ENCODE data around the gene CERS6. TPM values are rescaled to one million over a fixed set of nuclear protein-coding genes. Genes with fewer than 3 reads are reported as not detected.

Gene CERS6
- total and polyA plus RNA-seq, 2 experiments from 2014 or later: 7.4 to 35.0 TPM

- TF ChIP-seq CREB1 (CRISPR knock-in tag; IDR thresholded peaks at IDR 0.05; ENCODE audit: low read depth): no peak
- TF ChIP-seq ZNF114 (CRISPR knock-in tag; IDR thresholded peaks at IDR 0.05): no peak
- peak; percentile 47 for TF ChIP-seq REST (IDR thresholded peaks at IDR 0.05; ENCODE audit: unreplicated experiment)
- TF ChIP-seq JUNB (IDR thresholded peaks at IDR 0.05; ENCODE audit: unreplicated experiment): no peak
- no peak for TF ChIP-seq POLR2AphosphoS5 (IDR thresholded peaks at IDR 0.05; ENCODE audit: low read depth)
- TF ChIP-seq ETS1 (IDR thresholded peaks at IDR 0.05): no peak
- ATAC-seq (no peak), DNase-seq (ENCODE audit: low spot score) (no peak)
- H3K27me3 Mint-ChIP-seq (ENCODE audit: insufficient read depth, low read depth, poor library complexity): peaks cover 2% of the 10 kb centered on the region
- Histone ChIP-seq H3K36me3 (ENCODE audit: insufficient read depth) (no peaks in the 10 kb centered on the region), H3K4me3 (no peak overlapping the region), H3K27me3 (ENCODE audit: insufficient read depth) (no peaks in the 10 kb centered on the region), H2AFZ (no peak overlapping the region), H3K27ac (ENCODE audit: low read depth) (no peak overlapping the region), H3K4me1 (ENCODE audit: insufficient read depth) (0 out of 2 replicates have a peak, but pooled peaks cover 4% of the 10 kb centered on the region), H3F3A (replicated peaks; ENCODE audit: low read depth) (no peaks in the 10 kb centered on the region), H3K9me2 (ENCODE audit: insufficient read depth) (no peaks in the 10 kb centered on the region), H3K79me2 (replicated peaks; ENCODE audit: insufficient read depth) (0 out of 2 replicates have a peak, but pooled peaks cover 3% of the 10 kb centered on the region), H4K20me1 (replicated peaks; ENCODE audit: insufficient read depth) (no peaks in the 10 kb centered on the region), H3K4me2 (no peak overlapping the region)
- H3K27ac Mint-ChIP-seq: no peak overlapping the region
- H3K4me3 Mint-ChIP-seq: no peak overlapping the region
- no peaks in the 10 kb centered on the region for H3K9me3 Mint-ChIP-seq
- H3K4me1 Mint-ChIP-seq: peaks cover 12% of the 10 kb centered on the region
- no peaks in the 10 kb centered on the region for H3K36me3 Mint-ChIP-seq (ENCODE audit: low read depth)
Observed at GRCh38 chr2:168673265-168674189, 217.5 kb downstream of the CERS6 start.

GRCh38 chr2:168678153-168678853, 222.2 kb downstream of the CERS6 start:
- peaks cover 17% of the 10 kb centered on the region for H3K4me1 Mint-ChIP-seq
- TF ChIP-seq STAT1 (IDR thresholded peaks at IDR 0.05; ENCODE audit: unreplicated experiment) (no peak), ETS1 (IDR thresholded peaks at IDR 0.05) (no peak), EZH2 (IDR thresholded peaks at IDR 0.05; ENCODE audit: low read depth, unreplicated experiment) (no peak), POLR2AphosphoS5 (IDR thresholded peaks at IDR 0.05; ENCODE audit: low read depth) (no peak), CTCF (conservative IDR thresholded peaks at IDR 0.05; ENCODE audit: low read depth in 2 of 2) (no peak), JUNB (IDR thresholded peaks at IDR 0.05; ENCODE audit: unreplicated experiment) (no peak), ZNF331 (CRISPR knock-in tag; IDR thresholded peaks at IDR 0.05; ENCODE audit: low read depth) (no peak)

More at GRCh38 chr2:168678153-168678853, 222.2 kb downstream of the CERS6 start:
- Histone ChIP-seq H3K4me1 (ENCODE audit: insufficient read depth) (peaks cover 3% of the 10 kb centered on the region; the same call in 1 of the 2 replicates), H3K79me2 (replicated peaks; ENCODE audit: insufficient read depth) (0 out of 2 replicates have a peak, but pooled peaks cover 3% of the 10 kb centered on the region), H4K20me1 (replicated peaks; ENCODE audit: insufficient read depth) (no peaks in the 10 kb centered on the region), H3K4me3 (no peak overlapping the region), H3K9me2 (ENCODE audit: insufficient read depth) (no peaks in the 10 kb centered on the region), H3K27ac (ENCODE audit: low read depth) (no peak overlapping the region), H3F3A (replicated peaks; ENCODE audit: low read depth) (no peaks in the 10 kb centered on the region), H3K4me2 (no peak overlapping the region), H2AFZ (no peak overlapping the region), H3K36me3 (ENCODE audit: insufficient read depth) (no peaks in the 10 kb centered on the region), H3K27me3 (ENCODE audit: insufficient read depth) (no peaks in the 10 kb centered on the region)
- peak; percentile 29 for DNase-seq (ENCODE audit: low spot score)
- H3K9me3 Mint-ChIP-seq: no peaks in the 10 kb centered on the region
- H3K36me3 Mint-ChIP-seq (ENCODE audit: low read depth): no peaks in the 10 kb centered on the region
- H3K27ac Mint-ChIP-seq: no peak overlapping the region
- H3K27me3 Mint-ChIP-seq (ENCODE audit: insufficient read depth, low read depth, poor library complexity): no peaks in the 10 kb centered on the region
- peak; percentile 46 for ATAC-seq
- H3K4me3 Mint-ChIP-seq: no peak overlapping the region
